G401 (cell line): ENCODE results near the gene CCND3. TPM values are rescaled to one million over a fixed set of nuclear protein-coding genes. Genes with fewer than 3 reads are reported as not detected.

Experiments
- DNase-seq: peaks from one replicate; pipeline ENCODE4 v3.0.0-alpha.2; 2015; ENCODE audit warnings: low spot score
- in situ Hi-C: cut with HindIII; loops from 2 replicates; pipeline ENCODE4 v1.10.0; 2016; ENCODE audit warnings: low sequenced_read_pairs, mixed read lengths
- total RNA-seq: library from RNA; depleted of rRNA; stranded (reverse); fragments of >200 nt; shearing (Covaris generic); gene quantifications from 2 replicates; pipeline ENCODE4 v1.2.3, GENCODE V29; 2014; rRNA removed

Gene CCND3
- total RNA-seq, result 28.2 and 37.3 TPM in 2 replicates

- in situ Hi-C loops, result no loop called here
- peak; percentile 88 for DNase-seq
Observed at GRCh38 chr6:41941280-41942066, at the start of gene CCND3. Gene CCND3, minus strand, starts transcription at chr6:41941808. Its CDS starts 159 bp downstream, at chr6:41941649.

GRCh38 chr6:41986339-41986738, 44.7 kb upstream of the CCND3 start:
- in situ Hi-C loops, result no loop called here
- DNase-seq, result no peak

GRCh38 chr6:41984623-41985022, 43.0 kb upstream of the CCND3 start:
- no peak for DNase-seq
- in situ Hi-C loops, result no loop called here

- DNase-seq, result no peak
- in situ Hi-C loops, result no loop called here
Observed at GRCh38 chr6:41976794-41977484, 35.3 kb upstream of the CCND3 start.

DNA sequence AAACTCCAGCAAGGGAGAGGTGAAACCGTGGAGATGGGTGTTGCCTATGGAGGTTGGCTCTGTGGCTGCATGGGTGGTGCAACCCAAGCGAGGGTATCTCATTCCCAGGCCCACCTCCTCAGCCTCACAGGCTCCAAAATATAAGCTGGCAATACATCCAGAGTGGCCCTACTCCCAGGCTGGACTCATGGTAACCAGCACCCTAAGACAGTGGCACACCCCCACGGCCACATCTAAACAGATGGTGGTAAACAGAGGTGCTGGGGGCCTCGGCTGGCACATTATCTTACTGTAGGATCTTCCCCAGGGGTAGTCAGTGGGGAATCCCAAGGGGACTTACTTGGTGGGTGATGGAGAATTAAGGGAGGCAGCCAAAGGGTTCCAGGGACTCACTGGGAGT, 33.7 kb upstream of the CCND3 start:
- in situ Hi-C loops, result no loop called here
- DNase-seq, result no peak

- in situ Hi-C loops, result no loop called here
- DNase-seq, result no peak
Observed at GRCh38 chr6:41974281-41974825, 32.7 kb upstream of the CCND3 start.

DNA sequence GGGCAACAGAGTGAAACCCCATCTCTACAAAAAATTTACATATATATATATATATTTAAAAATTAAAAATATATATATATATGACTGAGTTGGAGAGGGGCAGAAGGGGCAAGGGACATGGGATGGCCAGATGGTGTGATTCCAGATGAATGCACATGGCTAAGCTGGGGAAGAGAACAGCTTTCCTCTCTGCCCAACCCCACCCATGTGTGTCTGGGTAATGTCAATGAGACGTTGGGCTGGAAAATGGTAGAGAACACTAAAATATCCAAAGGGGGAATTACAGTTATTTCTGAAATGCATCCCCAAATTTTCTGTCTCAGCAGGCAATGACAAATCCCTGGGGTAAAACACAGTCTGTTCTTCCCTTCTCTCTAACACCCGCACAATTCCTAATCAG, 31.2 kb upstream of the CCND3 start:
- no peak for DNase-seq
- in situ Hi-C loops, result no loop called here

DNA sequence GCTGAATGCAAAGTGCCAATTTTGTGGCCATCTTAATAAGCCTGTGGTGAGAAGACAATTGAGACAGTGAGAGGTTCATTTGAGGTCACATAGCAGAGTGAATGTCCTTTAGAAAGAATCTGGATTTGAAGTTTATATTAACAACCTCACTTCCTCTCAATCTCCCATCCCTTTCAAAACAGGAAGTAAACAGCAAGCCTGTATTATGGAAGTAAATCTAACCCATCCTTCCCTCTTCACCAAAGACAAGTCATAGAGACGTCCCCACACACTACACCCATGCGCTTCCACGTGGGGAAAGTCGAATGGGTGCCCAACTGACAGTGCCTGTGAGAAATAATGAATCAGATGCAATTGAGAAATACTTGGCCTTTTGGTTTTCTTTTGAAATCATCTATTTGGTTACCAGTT, 28.8 kb upstream of the CCND3 start:
- no peak for DNase-seq
- in situ Hi-C loops, result no loop called here

- no peak for DNase-seq
- in situ Hi-C loops, result no loop called here
Observed at GRCh38 chr6:41967312-41968287, 26.0 kb upstream of the CCND3 start.

GRCh38 chr6:41966961-41967311, 25.3 kb upstream of the CCND3 start:
- in situ Hi-C loops, result no loop called here
- DNase-seq, result no peak

- no peak for DNase-seq
- in situ Hi-C loops, result no loop called here
Observed at GRCh38 chr6:41966214-41966920, 24.8 kb upstream of the CCND3 start.

- DNase-seq, result no peak
- in situ Hi-C loops, result no loop called here
Observed at GRCh38 chr6:41965429-41966213, 24.0 kb upstream of the CCND3 start.

DNA sequence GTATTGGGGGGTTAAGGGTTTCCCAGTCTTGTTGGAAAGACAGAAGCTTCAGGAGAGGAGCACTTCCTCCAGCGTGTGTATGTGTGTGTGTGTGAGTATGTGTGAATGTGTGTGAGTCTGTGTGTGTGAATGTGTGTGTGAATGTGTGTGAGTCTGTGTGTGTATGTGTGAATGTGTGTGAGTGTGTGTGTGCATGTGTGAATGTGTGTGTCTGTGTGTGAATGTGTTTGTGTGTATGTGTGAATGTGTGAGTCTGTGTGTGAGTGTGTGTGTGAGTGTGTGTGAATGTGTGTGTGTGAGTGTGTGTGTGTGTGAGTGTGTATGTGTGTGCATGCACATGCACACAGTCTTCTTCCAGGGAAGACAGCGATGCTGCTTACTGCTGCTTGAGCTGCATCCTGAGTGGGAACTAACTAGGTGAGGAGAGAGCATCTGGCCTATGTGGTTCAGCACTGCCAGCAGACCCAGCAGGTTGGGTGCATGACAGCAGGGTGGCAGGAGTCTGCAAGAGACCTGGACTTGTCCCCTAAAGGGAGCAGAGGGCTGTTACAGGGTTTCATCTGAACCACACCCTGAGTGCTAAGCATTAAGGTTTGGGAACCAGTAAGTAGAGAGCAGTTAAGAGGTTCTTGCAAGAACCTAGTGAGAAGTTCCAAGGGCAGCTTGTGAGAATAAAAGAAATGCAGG, 22.7 kb upstream of the CCND3 start:
- DNase-seq, result no peak
- in situ Hi-C loops, result no loop called here

GRCh38 chr6:41963371-41963770, 21.8 kb upstream of the CCND3 start:
- DNase-seq, result no peak
- in situ Hi-C loops, result no loop called here

- in situ Hi-C loops, result no loop called here
- DNase-seq, result no peak
Observed at GRCh38 chr6:41960028-41960427, 18.4 kb upstream of the CCND3 start.

DNA sequence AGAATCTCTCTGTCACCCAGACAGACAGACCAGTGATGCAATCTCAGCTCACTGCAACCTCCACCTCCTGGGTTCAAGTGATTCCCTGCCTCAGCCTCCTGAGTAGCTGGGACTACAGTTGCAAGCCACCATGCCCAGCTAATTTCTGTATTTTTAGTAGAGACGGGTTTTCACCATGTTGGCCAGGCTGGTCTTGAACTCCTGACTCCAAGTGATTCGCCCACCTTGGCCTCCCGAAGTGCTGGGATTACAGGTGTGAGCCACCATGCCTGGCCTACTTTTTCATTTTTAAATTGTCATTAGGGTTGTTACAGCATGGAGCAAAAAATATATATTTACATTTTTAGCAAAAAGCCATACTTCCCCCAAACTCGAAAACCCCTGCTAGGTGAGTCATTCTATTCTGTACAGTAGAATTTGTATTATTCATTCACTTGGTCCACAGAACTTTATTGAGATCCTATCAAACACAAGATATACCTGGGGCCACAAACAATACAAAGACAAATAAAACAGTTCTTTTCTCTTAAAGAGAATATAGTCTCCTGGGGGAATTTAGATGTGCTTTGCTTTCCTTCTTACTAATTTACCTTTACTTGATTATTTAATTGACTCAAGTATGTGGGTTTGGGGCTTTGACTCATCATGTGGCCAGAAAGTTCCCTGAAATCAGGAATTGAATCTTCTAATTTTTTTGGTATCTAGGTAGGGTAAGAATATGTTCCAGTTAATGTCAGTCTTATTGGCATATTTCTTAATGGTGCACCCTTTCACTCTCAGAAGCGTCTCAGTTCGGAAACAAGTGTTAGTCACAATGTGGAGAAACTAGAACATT, 16.6 kb upstream of the CCND3 start:
- DNase-seq, result no peak
- in situ Hi-C loops, result no loop called here

DNA sequence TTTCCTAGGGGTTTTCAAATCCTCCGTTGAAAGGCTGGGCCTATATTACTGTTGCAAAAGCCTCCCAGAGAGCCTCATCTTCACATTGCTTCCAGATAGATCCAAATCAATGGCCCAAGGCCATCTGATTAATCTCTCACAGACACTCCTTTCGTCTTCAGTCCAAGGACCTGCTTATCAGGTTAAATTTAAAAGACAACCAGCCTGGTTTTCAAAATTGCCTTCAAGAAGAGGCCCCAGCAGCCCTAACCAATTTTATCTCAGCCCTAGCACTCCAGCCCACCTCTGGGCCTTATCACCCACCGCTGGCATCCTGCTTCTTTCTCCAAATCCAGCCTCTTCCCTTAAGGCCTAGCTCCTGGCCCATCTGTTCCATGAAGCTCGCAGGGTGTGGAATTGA, 15.5 kb upstream of the CCND3 start:
- in situ Hi-C loops, result no loop called here

More for the DNA sequence above, 15.5 kb upstream of the CCND3 start:
- DNase-seq, result no peak
